K562 (cell line): ENCODE measurements around the gene PRSS27. TPM values are rescaled to one million over a fixed set of nuclear protein-coding genes. Genes with fewer than 3 reads are reported as not detected.

Experiments used
- ATF6 ChIP-seq: sonication (generic); formaldehyde crosslinking; IDR thresholded peaks from 2 replicates; pipeline ENCODE4 v1.4.0; 2020; ENCODE audit warnings: mild to moderate bottlenecking, missing genetic modification reagents
- CREM ChIP-seq: IDR thresholded peaks from 2 replicates; pipeline ENCODE4 v1.6.1; 2014; ENCODE audit warnings: antibody characterized with exemption, low read depth
- HEY1 ChIP-seq: fragments of 250-450 bp; sonication (Bioruptor Pico); IDR thresholded peaks from 2 replicates; pipeline ENCODE4 v1.5.0; 2020; ENCODE audit warnings: mild to moderate bottlenecking, moderate library complexity, borderline replicate concordance
- HMBOX1 ChIP-seq: sonication (generic); IDR thresholded peaks from 2 replicates; pipeline ENCODE4 v1.6.1; 2016
- KLF1 ChIP-seq: fragments of 450-650 bp; IDR thresholded peaks from 2 replicates; pipeline ENCODE4 v1.6.1; 2016; ENCODE audit warnings: missing genetic modification characterization, missing compliant biosample characterization
- L3MBTL2 ChIP-seq: fragments of 450-650 bp; IDR thresholded peaks from 2 replicates; pipeline ENCODE4 v1.6.1; 2016; ENCODE audit warnings: mild to moderate bottlenecking, moderate library complexity
- MAZ ChIP-seq, 2 experiments: fragments of 450-650 bp in 1 of 2; sonication (generic) in 1 of 2; formaldehyde crosslinking; IDR thresholded peaks in 1 of 2; conservative IDR thresholded peaks in 1 of 2; 2 replicates each; pipeline versions ENCODE4 v1.4.0 to v1.5.0; 2020; ENCODE audit warnings: mild to moderate bottlenecking in 1 of 2, missing genetic modification reagents in 1 of 2
- POLR2A ChIP-seq: fragments of 450-650 bp; conservative IDR thresholded peaks from 2 replicates; pipeline ENCODE4 v1.6.1; 2016
- SRSF3 ChIP-seq: fragments of 200-400 bp; formaldehyde crosslinking; IDR thresholded peaks from 2 replicates; pipeline ENCODE4 v1.6.1; 2016; ENCODE audit warnings: mild to moderate bottlenecking, low read length, moderate library complexity; ENCODE audit not compliant: insufficient read depth
- ZBTB17 ChIP-seq: fragments of 450-650 bp; formaldehyde crosslinking; IDR thresholded peaks from 2 replicates; pipeline ENCODE4 v1.4.0; 2020; ENCODE audit warnings: mild to moderate bottlenecking
- ZMIZ1 ChIP-seq, 2 experiments: fragments of 150-350 bp in 1 of 2; IDR thresholded peaks; 2 replicates each; pipeline ENCODE4 v1.6.1; 2012 to 2016; ENCODE audit warnings: low read depth in 2 of 2, low read length in 2 of 2, mild to moderate bottlenecking in 1 of 2, moderate library complexity in 1 of 2
- ZNF282 ChIP-seq: sonication (generic); formaldehyde crosslinking; IDR thresholded peaks from 2 replicates; pipeline ENCODE4 v1.8.1; 2023; ENCODE audit warnings: missing genetic modification reagents
- ZNF77 ChIP-seq: fragments of 250-450 bp; sonication (Bioruptor Pico); IDR thresholded peaks from 2 replicates; pipeline ENCODE4 v1.5.0; 2020
- polyA plus RNA-seq, 8 experiments: library from polyadenylated mRNA; depleted of rRNA in 4 of 8; stranded (reverse) in 5 of 8; unstranded in 3 of 8; fragments of >200 nt; fragmentation: Nextera tagmentation in 2 of 8; fragmentation: Illumina TruSeq in 1 of 8; extraction: Ambion mirVana in 2 of 8; extraction: Trizol in 1 of 8; gene quantifications; 2 replicates each; pipeline versions ENCODE4 v1.2.1 to v1.2.3, GENCODE V29; 2011 to 2014; ENCODE audit warnings: inconsistent platforms in 1 of 8, missing spikeins in 1 of 8
- total RNA-seq, 7 experiments: library from RNA; depleted of rRNA in 6 of 7; stranded (reverse); fragments of >200 nt in 6 of 7; fragmentation: Illumina TruSeq in 2 of 7; extraction: Trizol in 2 of 7; gene quantifications; 2 replicates each; pipeline versions ENCODE4 v1.2.1 to v1.2.3, GENCODE V29; 2011 to 2021; ENCODE audit warnings: low replicate concordance in 1 of 7
- TF ChIP-seq, protein P1 (sequence below): fragments of 200-800 bp; sonication (Bioruptor generic); IDR thresholded peaks from 2 replicates; pipeline ENCODE4 v1.6.1; 2016; ENCODE audit warnings: missing genetic modification characterization, missing compliant biosample characterization

Gene PRSS27
- total and polyA plus RNA-seq, 9 of the 15 experiments (the other 6 are each of a cell fraction or from before 2014, with no cell fraction given): 0.09 to 0.20 (median 0.17) TPM; not detected in 5

DNA sequence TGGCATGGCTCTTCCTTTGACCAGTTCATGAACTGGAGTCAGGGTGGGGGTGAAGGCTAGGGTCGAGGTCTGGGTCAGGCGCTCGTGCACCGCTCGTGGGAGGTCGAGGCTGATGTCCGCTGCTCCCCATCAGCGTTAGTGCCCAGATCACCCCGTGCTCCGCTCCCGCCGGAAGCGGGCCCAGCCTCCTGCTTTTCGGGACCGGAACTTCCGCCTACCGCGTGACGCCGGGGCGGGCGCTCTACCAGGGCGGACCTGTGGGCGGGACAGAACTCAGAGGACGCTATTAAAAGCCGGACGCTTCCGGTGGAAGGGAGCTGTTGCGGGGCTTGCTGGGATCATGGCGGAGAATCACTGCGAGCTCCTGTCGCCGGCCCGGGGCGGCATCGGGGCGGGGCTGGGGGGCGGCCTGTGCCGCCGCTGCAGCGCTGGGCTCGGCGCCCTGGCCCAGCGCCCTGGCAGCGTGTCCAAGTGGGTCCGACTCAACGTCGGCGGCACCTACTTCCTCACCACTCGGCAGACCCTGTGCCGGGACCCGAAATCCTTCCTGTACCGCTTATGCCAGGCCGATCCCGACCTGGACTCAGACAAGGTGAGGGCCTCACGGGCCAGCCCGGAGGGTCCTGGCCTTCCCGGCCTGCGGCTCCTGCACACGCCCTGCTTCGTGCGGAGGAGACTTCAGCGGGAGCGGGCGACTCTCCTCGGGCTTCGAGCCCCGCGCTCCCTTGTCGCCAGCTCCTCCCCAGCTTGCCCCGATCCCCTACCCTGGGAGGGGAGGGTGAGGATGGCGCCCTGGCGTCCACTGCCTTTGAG is 37.6 kb downstream of the PRSS27 start, which contains the start of gene KCTD5 (continued):
- TF ChIP-seq HEY1 (CRISPR knock-in tag) (no peak), ZBTB17 (CRISPR knock-in tag) (no peak), SRSF3 (no peak), POLR2A (peak; percentile 96), KLF1 (peak; percentile 60; the same call in 1 of the 2 replicates), ZNF77 (no peak), ZMIZ1 (IDR thresholded peaks at IDR 0.05; ENCODE audit: low read depth in 2 of 2, low read length in 2 of 2) (peak in 1 of 2 experiments; percentile 49; a peak in 1 of 4 replicates), CREM (peak; percentile 95), ZNF282 (CRISPR knock-in tag) (no peak), ATF6 (peak; percentile 99), MAZ (CRISPR knock-in tag; conservative IDR thresholded peaks at IDR 0.05 in 1 of 2, IDR thresholded peaks at IDR 0.05 in 1 of 2) (peak; percentile 81 to 93; a peak in 3 of 4 replicates), L3MBTL2 (peak; percentile 96), HMBOX1 (no peak)
- TF ChIP-seq, protein P1, sequence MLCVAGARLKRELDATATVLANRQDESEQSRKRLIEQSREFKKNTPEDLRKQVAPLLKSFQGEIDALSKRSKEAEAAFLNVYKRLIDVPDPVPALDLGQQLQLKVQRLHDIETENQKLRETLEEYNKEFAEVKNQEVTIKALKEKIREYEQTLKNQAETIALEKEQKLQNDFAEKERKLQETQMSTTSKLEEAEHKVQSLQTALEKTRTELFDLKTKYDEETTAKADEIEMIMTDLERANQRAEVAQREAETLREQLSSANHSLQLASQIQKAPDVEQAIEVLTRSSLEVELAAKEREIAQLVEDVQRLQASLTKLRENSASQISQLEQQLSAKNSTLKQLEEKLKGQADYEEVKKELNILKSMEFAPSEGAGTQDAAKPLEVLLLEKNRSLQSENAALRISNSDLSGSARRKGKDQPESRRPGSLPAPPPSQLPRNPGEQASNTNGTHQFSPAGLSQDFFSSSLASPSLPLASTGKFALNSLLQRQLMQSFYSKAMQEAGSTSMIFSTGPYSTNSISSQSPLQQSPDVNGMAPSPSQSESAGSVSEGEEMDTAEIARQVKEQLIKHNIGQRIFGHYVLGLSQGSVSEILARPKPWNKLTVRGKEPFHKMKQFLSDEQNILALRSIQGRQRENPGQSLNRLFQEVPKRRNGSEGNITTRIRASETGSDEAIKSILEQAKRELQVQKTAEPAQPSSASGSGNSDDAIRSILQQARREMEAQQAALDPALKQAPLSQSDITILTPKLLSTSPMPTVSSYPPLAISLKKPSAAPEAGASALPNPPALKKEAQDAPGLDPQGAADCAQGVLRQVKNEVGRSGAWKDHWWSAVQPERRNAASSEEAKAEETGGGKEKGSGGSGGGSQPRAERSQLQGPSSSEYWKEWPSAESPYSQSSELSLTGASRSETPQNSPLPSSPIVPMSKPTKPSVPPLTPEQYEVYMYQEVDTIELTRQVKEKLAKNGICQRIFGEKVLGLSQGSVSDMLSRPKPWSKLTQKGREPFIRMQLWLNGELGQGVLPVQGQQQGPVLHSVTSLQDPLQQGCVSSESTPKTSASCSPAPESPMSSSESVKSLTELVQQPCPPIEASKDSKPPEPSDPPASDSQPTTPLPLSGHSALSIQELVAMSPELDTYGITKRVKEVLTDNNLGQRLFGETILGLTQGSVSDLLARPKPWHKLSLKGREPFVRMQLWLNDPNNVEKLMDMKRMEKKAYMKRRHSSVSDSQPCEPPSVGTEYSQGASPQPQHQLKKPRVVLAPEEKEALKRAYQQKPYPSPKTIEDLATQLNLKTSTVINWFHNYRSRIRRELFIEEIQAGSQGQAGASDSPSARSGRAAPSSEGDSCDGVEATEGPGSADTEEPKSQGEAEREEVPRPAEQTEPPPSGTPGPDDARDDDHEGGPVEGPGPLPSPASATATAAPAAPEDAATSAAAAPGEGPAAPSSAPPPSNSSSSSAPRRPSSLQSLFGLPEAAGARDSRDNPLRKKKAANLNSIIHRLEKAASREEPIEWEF (CRISPR knock-in tag): no peak
